ENCODE measurements around the gene GEMIN7. TPM values are rescaled to one million over a fixed set of nuclear protein-coding genes. Genes with fewer than 3 reads are reported as not detected.

The GEMIN7 gene
- total RNA-seq, 1 donor from 2014 or later, result 63.6 TPM

DNA sequence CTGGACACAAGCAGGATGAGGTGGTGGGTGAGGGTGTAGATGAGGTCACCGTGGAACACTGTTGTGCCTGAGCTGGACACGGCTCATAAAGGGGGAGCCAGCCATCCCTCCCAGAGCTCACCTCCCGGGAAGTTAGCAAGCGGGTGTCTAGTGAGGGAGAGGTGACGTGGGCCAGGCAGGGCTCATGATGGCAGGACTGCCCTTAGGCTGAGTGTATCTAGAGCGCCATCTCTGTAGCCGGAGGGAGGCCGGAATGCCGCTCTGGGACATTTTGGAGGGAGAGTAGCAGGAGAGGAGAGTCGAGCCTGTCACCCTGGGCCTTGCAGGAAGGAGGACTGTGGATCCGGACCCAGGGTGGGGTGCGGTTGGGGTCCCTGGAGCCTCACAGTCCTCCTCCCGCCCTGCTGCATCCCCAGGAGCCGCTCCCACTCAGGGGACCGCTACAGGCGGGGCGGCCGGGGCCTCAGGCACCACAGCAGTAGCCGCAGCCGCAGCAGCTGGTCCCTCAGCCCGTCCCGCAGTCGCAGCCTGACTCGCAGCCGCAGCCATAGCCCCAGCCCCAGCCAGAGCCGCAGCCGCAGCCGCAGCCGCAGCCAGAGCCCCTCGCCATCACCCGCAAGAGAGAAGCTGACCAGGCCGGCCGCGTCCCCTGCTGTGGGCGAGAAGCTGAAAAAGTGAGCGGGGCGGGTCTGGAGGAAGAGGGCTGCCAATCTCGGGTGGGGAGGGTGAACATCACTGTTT is 12.0 kb upstream of the GEMIN7 start:
- peaks cover 1% of the 10 kb centered on the region for H3K36me3 ChIP-seq (ENCODE audit: control insufficient read depth, insufficient read depth, low read length)
- no peak for TF ChIP-seq CTCF (IDR thresholded peaks at IDR 0.05; ENCODE audit: insufficient read depth, low read length, poor library complexity, severe bottlenecking)
- no peak overlapping the region for H3K4me3 ChIP-seq (ENCODE audit: low read depth, low read length)
- H3K27me3 ChIP-seq (ENCODE audit: control insufficient read depth, insufficient read depth, low read length), result no peaks in the 10 kb centered on the region
- no peak for DNase-seq (ENCODE audit: low read depth)

DNA sequence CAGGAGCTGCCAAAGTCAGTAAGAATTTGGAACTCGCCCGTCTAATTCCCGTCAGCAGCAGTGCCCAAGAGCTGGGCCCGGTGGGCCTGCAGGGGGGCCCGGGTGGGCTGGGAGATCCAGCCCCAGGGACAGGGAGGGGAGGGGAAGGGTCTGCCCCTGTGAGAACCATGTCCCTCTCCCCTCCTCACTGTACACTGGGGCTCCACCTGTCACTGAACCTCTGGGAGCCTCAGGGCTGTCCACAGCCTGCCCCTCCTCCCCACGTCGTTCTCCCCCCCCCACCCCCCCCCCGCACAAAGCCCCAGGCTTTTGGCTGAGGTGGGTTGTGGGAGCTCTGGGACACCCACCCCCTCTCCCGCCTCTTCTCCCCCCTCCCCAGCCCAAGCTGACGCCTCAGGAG is 11.0 kb upstream of the GEMIN7 start:
- H3K27me3 ChIP-seq (ENCODE audit: control insufficient read depth, insufficient read depth, low read length), result no peaks in the 10 kb centered on the region
- no peak overlapping the region for H3K4me3 ChIP-seq (ENCODE audit: low read depth, low read length)
- H3K36me3 ChIP-seq (ENCODE audit: control insufficient read depth, insufficient read depth, low read length), result peaks cover 1% of the 10 kb centered on the region
- DNase-seq (ENCODE audit: low read depth), result no peak
- no peak for TF ChIP-seq CTCF (IDR thresholded peaks at IDR 0.05; ENCODE audit: insufficient read depth, low read length, poor library complexity, severe bottlenecking)

DNA sequence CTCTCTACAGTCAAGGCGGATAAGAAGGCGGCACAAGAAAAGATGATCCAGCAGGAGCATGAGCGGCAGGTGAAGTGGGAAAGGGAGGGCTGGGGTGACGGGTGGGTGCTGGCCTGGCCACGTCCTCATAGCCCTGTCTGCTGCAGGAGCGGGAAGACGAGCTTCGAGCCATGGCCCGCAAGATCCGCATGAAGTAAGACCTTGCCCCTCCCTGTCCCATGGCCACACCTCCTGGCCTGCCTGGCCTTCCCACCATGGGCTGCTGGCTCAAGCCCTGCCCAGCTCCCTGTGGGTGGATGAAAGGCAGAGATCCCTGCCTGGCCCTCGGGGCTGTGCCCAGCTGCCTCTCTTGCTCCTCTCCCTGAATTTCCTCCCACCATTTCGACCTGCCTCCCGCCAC is 10.0 kb upstream of the GEMIN7 start:
- no peak for TF ChIP-seq CTCF (IDR thresholded peaks at IDR 0.05; ENCODE audit: insufficient read depth, low read length, poor library complexity, severe bottlenecking)

GRCh38 chr19:45070214-45070613 is 8.8 kb upstream of the GEMIN7 start:
- no peak for DNase-seq (ENCODE audit: low read depth)
- Histone ChIP-seq H3K27me3 (ENCODE audit: control insufficient read depth, insufficient read depth, low read length) (no peaks in the 10 kb centered on the region), H3K4me3 (ENCODE audit: low read depth, low read length) (no peak overlapping the region), H3K36me3 (ENCODE audit: control insufficient read depth, insufficient read depth, low read length) (peaks cover 1% of the 10 kb centered on the region)
- no peak for TF ChIP-seq CTCF (IDR thresholded peaks at IDR 0.05; ENCODE audit: insufficient read depth, low read length, poor library complexity, severe bottlenecking)

More for the DNA sequence above, 10.0 kb upstream of the GEMIN7 start:
- DNase-seq (ENCODE audit: low read depth), result no peak
- no peak overlapping the region for H3K4me3 ChIP-seq (ENCODE audit: low read depth, low read length)
- H3K36me3 ChIP-seq (ENCODE audit: control insufficient read depth, insufficient read depth, low read length), result peaks cover 1% of the 10 kb centered on the region
- no peaks in the 10 kb centered on the region for H3K27me3 ChIP-seq (ENCODE audit: control insufficient read depth, insufficient read depth, low read length)

DNA sequence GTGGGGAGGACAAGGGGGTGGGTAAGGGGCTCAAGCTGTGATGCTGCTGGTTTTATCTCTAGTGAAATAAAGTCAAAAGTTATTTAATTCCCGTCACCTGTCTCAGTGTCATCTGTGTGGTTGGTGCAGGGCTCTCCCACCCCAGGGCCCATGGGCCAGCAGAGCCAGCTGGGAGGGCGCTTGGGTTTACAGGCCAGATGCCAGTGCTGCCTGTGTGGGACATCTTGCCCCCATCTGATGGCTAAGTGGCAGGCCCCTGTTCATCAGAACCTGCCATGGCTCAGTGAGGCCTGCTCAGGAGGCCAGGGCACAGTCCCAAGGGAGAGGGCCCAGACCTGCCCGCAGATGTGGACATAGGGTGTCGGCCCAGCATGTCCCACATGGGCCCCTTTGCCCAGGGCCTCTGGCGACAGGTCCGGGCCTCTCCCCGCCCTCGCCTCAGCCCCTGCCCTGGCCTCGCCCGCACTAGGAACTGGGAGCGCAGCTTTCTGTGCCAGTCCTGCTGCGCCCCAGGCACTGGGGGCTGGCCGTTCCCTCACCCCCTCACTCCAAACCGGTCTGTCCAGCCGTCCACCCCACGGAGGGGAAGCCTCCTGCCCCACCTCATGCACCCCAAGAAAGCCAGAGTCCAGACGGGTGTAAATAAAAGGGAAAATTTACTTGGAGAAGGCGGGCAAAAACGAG is 8.1 kb upstream of the GEMIN7 start:
- TF ChIP-seq CTCF (IDR thresholded peaks at IDR 0.05; ENCODE audit: insufficient read depth, low read length, poor library complexity, severe bottlenecking), result no peak
- H3K36me3 ChIP-seq (ENCODE audit: control insufficient read depth, insufficient read depth, low read length), result peaks cover 1% of the 10 kb centered on the region
- no peak overlapping the region for H3K4me3 ChIP-seq (ENCODE audit: low read depth, low read length)
- no peaks in the 10 kb centered on the region for H3K27me3 ChIP-seq (ENCODE audit: control insufficient read depth, insufficient read depth, low read length)
- no peak for DNase-seq (ENCODE audit: low read depth)
